ENCODE measurements around the gene BMI1. TPM values are rescaled to one million over a fixed set of nuclear protein-coding genes. Genes with fewer than 3 reads are reported as not detected.

The BMI1 gene
- 10 to 100 TPM; 42.4 to 80.5 (median 55.3) TPM for total RNA-seq
- 10 to 100 TPM; 26.1 to 28.0 TPM for polyA plus RNA-seq
- 16.4 reads per million, percentile 46 among the genes with 10 or more reads in this experiment for total RNA-seq

GRCh38 chr10:22320591-22321155, at the start of gene BMI1:
TSS of gene BMI1 (plus strand) at chr10:22321099. CDS start at chr10:22326450, 5,351 bp downstream.
- H3K9me3 ChIP-seq (ENCODE audit: control insufficient read depth in 2 of 3, low read length in 3 of 3) = no peaks in the 10 kb centered on the region
- intact Hi-C loops (cut with micrococcal nuclease) = loop anchor here (1.0 to 10.0 kb wide), 9 partner anchors 13 to 825 kb away; partner anchors contain the start of genes MSRB2 (in 1 of the 2), PIP4K2A (in 1 of the 2) and SKIDA1 (in 1 of the 2)
- Mint-ChIP-seq H3K9me3 (peaks cover 0 to 14% (median 0%) of the 10 kb centered on the region in 11 donors), H3K4me3 (peak within 1 kb of the TSS; percentile 87 to 98 (median 93)), H3K36me3 (peaks cover 0 to 30% (median 4%) of the 10 kb centered on the region in 5 donors), H3K4me1 (peaks cover 17 to 72% (median 65%) of the 10 kb centered on the region in 7 donors), H3K27me3 (peaks cover 6 to 47% (median 37%) of the 10 kb centered on the region in 5 donors), H3K27ac (peak within 1 kb of the TSS; percentile 91 to 99 (median 95))
- peaks cover 22 to 42% of the 10 kb centered on the region in 2 donors for H3K4me1 ChIP-seq (ENCODE audit: control insufficient read depth in 2 of 2, insufficient read depth in 2 of 2, low read length in 2 of 2)
- H3K27ac ChIP-seq (ENCODE audit: low read depth, low read length) = peak within 1 kb of the TSS; percentile 77
- ChIA-PET POLR2A (interaction anchor here (1.0 to 3.4 kb wide), 8 partner anchors 11 to 116 kb away, joined by 3 to 16 read pairs (median 12); no protein-coding TSS in a partner anchor), CTCF (interaction anchor here (0.6 kb wide), 1 partner anchor 327 kb away, joined by 3 read pairs; no protein-coding TSS in a partner anchor)
- ATAC-seq (peak; percentile 50), DNase-seq (peak in 8 of 9 donors; percentile 39 to 71 (median 60))
- no peaks in the 10 kb centered on the region for H3K36me3 ChIP-seq (ENCODE audit: control insufficient read depth in 2 of 3, insufficient read depth in 3 of 3, low read length in 3 of 3)
- H3K27me3 ChIP-seq (ENCODE audit: control insufficient read depth in 2 of 2, insufficient read depth in 2 of 2, low read length in 2 of 2) = peaks cover 0 to 13% of the 10 kb centered on the region in 2 donors
- H3K4me3 ChIP-seq (ENCODE audit: low read length) = peak within 1 kb of the TSS; percentile 58

GRCh38 chr10:22271786-22272185, 49.1 kb upstream of the BMI1 start:
- H3K9me3 Mint-ChIP-seq = no peaks in the 10 kb centered on the region

GRCh38 chr10:22278441-22278782, 42.5 kb upstream of the BMI1 start:
- Mint-ChIP-seq H3K27me3 (peaks cover 0 to 19% (median 9%) of the 10 kb centered on the region in 5 donors), H3K9me3 (no peaks in the 10 kb centered on the region), H3K36me3 (no peaks in the 10 kb centered on the region), H3K4me3 (peak overlapping the region in 1 of 10 donors; percentile 74), H3K27ac (peak overlapping the region in 1 of 9 donors; percentile 88), H3K4me1 (no peaks in the 10 kb centered on the region)
- POLR2A ChIA-PET = no interaction called here
- H3K4me1 ChIP-seq (ENCODE audit: control insufficient read depth in 2 of 2, insufficient read depth in 2 of 2, low read length in 2 of 2) = no peaks in the 10 kb centered on the region
- intact Hi-C loops (cut with micrococcal nuclease) = no loop called here
- ATAC-seq (no peak), DNase-seq (no peak)
- H3K9me3 ChIP-seq (ENCODE audit: control insufficient read depth in 2 of 3, low read length in 3 of 3) = no peaks in the 10 kb centered on the region
- H3K36me3 ChIP-seq (ENCODE audit: control insufficient read depth in 2 of 3, insufficient read depth in 3 of 3, low read length in 3 of 3) = no peaks in the 10 kb centered on the region
- no peak overlapping the region for H3K4me3 ChIP-seq (ENCODE audit: low read length)
- peaks cover 0 to 3% of the 10 kb centered on the region in 2 donors for H3K27me3 ChIP-seq (ENCODE audit: control insufficient read depth in 2 of 2, insufficient read depth in 2 of 2, low read length in 2 of 2)
- H3K27ac ChIP-seq (ENCODE audit: low read depth, low read length) = no peak overlapping the region
- CTCF ChIA-PET = no interaction called here

More at GRCh38 chr10:22271786-22272185, 49.1 kb upstream of the BMI1 start:
- H3K27me3 ChIP-seq (ENCODE audit: control insufficient read depth in 2 of 2, insufficient read depth in 2 of 2, low read length in 2 of 2) = peaks cover 0 to 3% of the 10 kb centered on the region in 2 donors
- DNase-seq (no peak), ATAC-seq (no peak)
- POLR2A ChIA-PET = interaction anchor here (0.6 kb wide), 1 partner anchor 12 kb away, joined by 3 read pairs; no protein-coding TSS in a partner anchor
- intact Hi-C loops (cut with micrococcal nuclease) = no loop called here
- H3K27ac ChIP-seq (ENCODE audit: low read depth, low read length) = no peak overlapping the region
- no peak overlapping the region for H3K27ac Mint-ChIP-seq
- peaks cover 1 to 12% (median 7%) of the 10 kb centered on the region in 5 donors for H3K27me3 Mint-ChIP-seq
- H3K9me3 ChIP-seq (ENCODE audit: control insufficient read depth in 2 of 3, low read length in 3 of 3) = no peaks in the 10 kb centered on the region
- CTCF ChIA-PET = no interaction called here
- H3K4me3 Mint-ChIP-seq = no peak overlapping the region
- H3K4me3 ChIP-seq (ENCODE audit: low read length) = no peak overlapping the region
- H3K36me3 Mint-ChIP-seq = peaks cover 0 to 2% (median 0%) of the 10 kb centered on the region in 5 donors
- no peaks in the 10 kb centered on the region for H3K4me1 Mint-ChIP-seq
- H3K36me3 ChIP-seq (ENCODE audit: control insufficient read depth in 2 of 3, insufficient read depth in 3 of 3, low read length in 3 of 3) = no peaks in the 10 kb centered on the region
- no peaks in the 10 kb centered on the region for H3K4me1 ChIP-seq (ENCODE audit: control insufficient read depth in 2 of 2, insufficient read depth in 2 of 2, low read length in 2 of 2)

GRCh38 chr10:22280078-22280477, 40.8 kb upstream of the BMI1 start:
- H3K27ac Mint-ChIP-seq = no peak overlapping the region
- no peak for ATAC-seq
- H3K27ac ChIP-seq (ENCODE audit: low read depth, low read length) = no peak overlapping the region
- peaks cover 0 to 3% of the 10 kb centered on the region in 2 donors for H3K27me3 ChIP-seq (ENCODE audit: control insufficient read depth in 2 of 2, insufficient read depth in 2 of 2, low read length in 2 of 2)
- ChIA-PET CTCF (no interaction called here), POLR2A (no interaction called here)
- no peaks in the 10 kb centered on the region for H3K36me3 Mint-ChIP-seq
- H3K9me3 Mint-ChIP-seq = no peaks in the 10 kb centered on the region
- no peaks in the 10 kb centered on the region for H3K4me1 Mint-ChIP-seq
- H3K4me1 ChIP-seq (ENCODE audit: control insufficient read depth in 2 of 2, insufficient read depth in 2 of 2, low read length in 2 of 2) = no peaks in the 10 kb centered on the region
- no peak for DNase-seq
- no peaks in the 10 kb centered on the region for H3K36me3 ChIP-seq (ENCODE audit: control insufficient read depth in 2 of 3, insufficient read depth in 3 of 3, low read length in 3 of 3)
- no peak overlapping the region for H3K4me3 Mint-ChIP-seq
- H3K9me3 ChIP-seq (ENCODE audit: control insufficient read depth in 2 of 3, low read length in 3 of 3) = no peaks in the 10 kb centered on the region
- peaks cover 0 to 19% (median 9%) of the 10 kb centered on the region in 5 donors for H3K27me3 Mint-ChIP-seq
- no peak overlapping the region for H3K4me3 ChIP-seq (ENCODE audit: low read length)
- intact Hi-C loops (cut with micrococcal nuclease) = no loop called here

- Histone ChIP-seq H3K9me3 (ENCODE audit: control insufficient read depth in 2 of 3, low read length in 3 of 3) (no peaks in the 10 kb centered on the region), H3K27ac (ENCODE audit: low read depth, low read length) (no peak overlapping the region), H3K36me3 (ENCODE audit: control insufficient read depth in 2 of 3, insufficient read depth in 3 of 3, low read length in 3 of 3) (no peaks in the 10 kb centered on the region), H3K27me3 (ENCODE audit: control insufficient read depth in 2 of 2, insufficient read depth in 2 of 2, low read length in 2 of 2) (no peaks in the 10 kb centered on the region), H3K4me1 (ENCODE audit: control insufficient read depth in 2 of 2, insufficient read depth in 2 of 2, low read length in 2 of 2) (no peaks in the 10 kb centered on the region), H3K4me3 (ENCODE audit: low read length) (no peak overlapping the region)
- Mint-ChIP-seq H3K9me3 (no peaks in the 10 kb centered on the region), H3K4me3 (no peak overlapping the region), H3K27me3 (peaks cover 0 to 9% (median 3%) of the 10 kb centered on the region in 5 donors), H3K27ac (no peak overlapping the region), H3K36me3 (no peaks in the 10 kb centered on the region), H3K4me1 (no peaks in the 10 kb centered on the region)
- ChIA-PET POLR2A (no interaction called here), CTCF (no interaction called here)
- no peak for DNase-seq
- no peak for ATAC-seq
- intact Hi-C loops (cut with micrococcal nuclease) = no loop called here
These were observed 35.8 kb upstream of the BMI1 start for GRCh38 chr10:22285130-22285529.

- H3K4me3 Mint-ChIP-seq = no peak overlapping the region
- H3K4me1 Mint-ChIP-seq = no peaks in the 10 kb centered on the region
- H3K4me3 ChIP-seq (ENCODE audit: low read length) = no peak overlapping the region
- ATAC-seq (no peak), DNase-seq (no peak)
- peaks cover 4 to 20% (median 14%) of the 10 kb centered on the region in 5 donors for H3K27me3 Mint-ChIP-seq
- no peaks in the 10 kb centered on the region for H3K9me3 ChIP-seq (ENCODE audit: control insufficient read depth in 2 of 3, low read length in 3 of 3)
- no peaks in the 10 kb centered on the region for H3K36me3 ChIP-seq (ENCODE audit: control insufficient read depth in 2 of 3, insufficient read depth in 3 of 3, low read length in 3 of 3)
- H3K27ac ChIP-seq (ENCODE audit: low read depth, low read length) = no peak overlapping the region
- H3K9me3 Mint-ChIP-seq = peaks cover 0 to 6% (median 0%) of the 10 kb centered on the region in 11 donors
- intact Hi-C loops (cut with micrococcal nuclease) = no loop called here
- no peak overlapping the region for H3K27ac Mint-ChIP-seq
- POLR2A ChIA-PET = no interaction called here
- H3K27me3 ChIP-seq (ENCODE audit: control insufficient read depth in 2 of 2, insufficient read depth in 2 of 2, low read length in 2 of 2) = no peaks in the 10 kb centered on the region
- CTCF ChIA-PET = no interaction called here
- no peaks in the 10 kb centered on the region for H3K36me3 Mint-ChIP-seq
- H3K4me1 ChIP-seq (ENCODE audit: control insufficient read depth in 2 of 2, insufficient read depth in 2 of 2, low read length in 2 of 2) = no peaks in the 10 kb centered on the region
These were observed 27.0 kb upstream of the BMI1 start for GRCh38 chr10:22293747-22294404.

Measured in naive thymus-derived CD4-positive, alpha-beta T cell (primary cell).